DND-41 (cell line): ENCODE data around the gene ZNF143.

Source experiments
- EZH2 ChIP-seq: IDR thresholded peaks from 3 replicates; pipeline ENCODE4 v1.6.1; 2012; ENCODE audit warnings: borderline replicate concordance, low read depth, mild to moderate bottlenecking, moderate library complexity, low read length, inconsistent platforms; ENCODE audit not compliant: severe bottlenecking
- TF ChIP-seq, protein P1 (sequence below): IDR thresholded peaks from 2 replicates; pipeline ENCODE4 v1.5.1; 2012; ENCODE audit warnings: borderline replicate concordance, low read length, moderate library complexity, mild to moderate bottlenecking; ENCODE audit not compliant: poor library complexity, severe bottlenecking; ENCODE audit errors: extremely low read depth

DNA sequence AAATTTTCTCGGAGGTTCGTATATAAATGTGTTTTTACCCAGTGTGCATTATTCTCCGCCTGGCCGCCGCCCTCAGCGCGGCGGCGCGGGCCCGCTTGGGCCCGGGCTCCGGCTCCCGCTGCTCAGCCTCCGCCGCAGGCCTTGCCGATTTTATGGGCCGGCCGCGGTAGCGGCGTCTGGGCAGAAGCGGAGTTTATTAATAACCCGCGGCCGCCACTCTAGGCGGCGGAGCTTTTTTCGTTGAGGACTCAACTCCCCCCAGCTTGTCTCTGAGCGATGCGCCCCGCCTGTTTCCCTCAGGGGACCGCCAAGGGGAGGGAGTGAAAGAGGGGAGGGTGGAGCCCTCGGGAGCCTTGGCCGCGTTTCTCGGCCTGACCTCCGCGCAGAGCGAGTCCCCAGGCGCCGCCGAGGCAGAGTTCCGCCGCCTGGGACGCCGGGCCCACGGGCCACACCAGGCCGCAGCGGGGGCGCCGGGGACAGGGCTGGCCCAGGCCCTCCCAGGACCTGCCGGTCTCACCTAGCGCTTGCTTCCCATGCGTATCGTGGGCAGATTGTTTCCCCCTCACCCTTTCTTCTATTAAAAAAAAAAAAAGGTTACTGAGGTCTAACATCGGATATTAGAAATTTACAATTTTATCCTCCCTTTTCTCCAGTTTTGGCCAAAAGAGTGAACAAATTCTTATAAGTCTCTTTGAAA lies 399 bp downstream of the ZNF143 start:
- TF ChIP-seq, protein P1, sequence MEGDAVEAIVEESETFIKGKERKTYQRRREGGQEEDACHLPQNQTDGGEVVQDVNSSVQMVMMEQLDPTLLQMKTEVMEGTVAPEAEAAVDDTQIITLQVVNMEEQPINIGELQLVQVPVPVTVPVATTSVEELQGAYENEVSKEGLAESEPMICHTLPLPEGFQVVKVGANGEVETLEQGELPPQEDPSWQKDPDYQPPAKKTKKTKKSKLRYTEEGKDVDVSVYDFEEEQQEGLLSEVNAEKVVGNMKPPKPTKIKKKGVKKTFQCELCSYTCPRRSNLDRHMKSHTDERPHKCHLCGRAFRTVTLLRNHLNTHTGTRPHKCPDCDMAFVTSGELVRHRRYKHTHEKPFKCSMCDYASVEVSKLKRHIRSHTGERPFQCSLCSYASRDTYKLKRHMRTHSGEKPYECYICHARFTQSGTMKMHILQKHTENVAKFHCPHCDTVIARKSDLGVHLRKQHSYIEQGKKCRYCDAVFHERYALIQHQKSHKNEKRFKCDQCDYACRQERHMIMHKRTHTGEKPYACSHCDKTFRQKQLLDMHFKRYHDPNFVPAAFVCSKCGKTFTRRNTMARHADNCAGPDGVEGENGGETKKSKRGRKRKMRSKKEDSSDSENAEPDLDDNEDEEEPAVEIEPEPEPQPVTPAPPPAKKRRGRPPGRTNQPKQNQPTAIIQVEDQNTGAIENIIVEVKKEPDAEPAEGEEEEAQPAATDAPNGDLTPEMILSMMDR = no peak
- no peak for TF ChIP-seq EZH2
